ENCODE data around the gene IL34.

Gene IL34

DNA sequence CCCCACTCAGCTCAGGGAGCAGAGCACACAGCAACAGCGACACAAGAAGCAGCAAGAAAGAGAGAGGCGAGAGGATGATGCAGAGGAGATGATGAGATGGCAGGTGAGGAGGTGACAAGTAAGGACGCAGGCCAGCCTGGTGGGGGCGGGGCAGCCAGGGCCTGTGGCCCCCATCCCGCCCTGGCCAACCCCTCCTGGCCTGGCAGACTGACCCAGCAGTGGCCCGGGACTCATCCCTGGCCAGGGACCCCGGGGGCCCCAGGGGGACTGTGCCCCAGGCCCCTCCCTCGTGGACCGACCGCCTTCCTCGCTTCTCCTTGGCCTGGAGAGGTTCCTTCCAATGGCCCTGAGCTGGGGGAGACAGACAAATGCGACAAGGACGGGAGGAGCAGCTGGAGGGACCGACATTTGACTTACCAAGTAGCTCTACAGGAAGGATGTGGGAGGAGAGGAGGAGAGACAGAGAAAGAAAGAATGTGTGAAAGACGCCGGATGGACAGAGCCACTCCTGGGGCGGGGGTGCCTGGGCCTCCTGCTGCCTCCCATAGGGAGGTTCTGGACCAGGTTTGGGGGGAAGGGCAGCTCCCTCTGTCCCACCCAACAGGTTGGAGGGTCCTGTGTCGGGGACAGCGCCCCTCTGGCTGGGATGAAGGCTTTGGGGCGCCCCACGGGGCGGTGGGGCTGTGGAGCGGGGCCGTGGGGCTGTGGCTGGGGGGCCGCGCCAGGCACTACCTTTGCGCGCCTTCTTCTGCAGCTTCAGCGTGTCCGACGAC lies 32.7 kb downstream of the IL34 start:
- DNase-seq = no peak

DNA sequence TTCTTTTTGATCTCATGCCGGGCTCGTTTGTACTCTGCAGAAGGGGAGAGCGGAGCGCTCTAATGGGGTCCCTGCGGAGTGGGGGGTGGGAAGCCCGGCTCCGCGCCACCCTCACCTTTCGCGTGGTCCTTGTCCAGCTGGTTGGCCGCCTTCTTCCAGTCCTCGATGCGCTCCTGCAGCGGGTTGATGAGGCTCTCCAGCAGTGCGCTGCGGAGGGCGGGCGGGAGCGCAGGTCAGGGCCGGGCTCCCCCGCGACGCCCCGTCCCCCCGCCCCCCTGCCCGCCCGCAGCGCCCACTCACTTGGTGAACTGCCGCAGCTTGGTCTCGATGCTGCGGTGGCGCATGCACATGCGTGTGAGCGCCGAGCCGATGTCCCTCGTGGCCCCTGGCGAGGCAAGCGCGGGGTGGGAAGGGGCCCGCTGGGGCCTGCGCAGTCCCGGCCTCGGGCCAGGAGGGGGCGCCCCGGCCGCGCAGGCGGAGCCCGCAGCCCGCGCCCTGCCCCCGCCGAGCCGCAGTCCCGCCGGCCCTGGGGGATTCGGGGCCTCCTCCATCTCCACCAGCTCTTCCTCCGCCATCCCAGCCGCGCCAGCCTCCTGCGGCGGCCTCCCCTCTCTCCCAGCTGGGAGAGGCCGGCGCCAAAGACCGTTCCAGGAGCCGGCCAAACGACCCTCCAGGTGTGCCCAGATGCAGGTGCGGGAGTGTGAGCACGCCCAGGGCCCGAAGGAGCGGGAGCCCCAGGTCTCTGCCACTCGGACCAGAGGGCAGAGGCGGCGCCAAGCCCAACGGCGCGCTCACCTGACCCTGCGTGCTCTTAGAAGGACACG lies 33.5 kb downstream of the IL34 start:
- no peak for DNase-seq

- no peak for DNase-seq
Measured at GRCh38 chr16:70680495-70681381, 34.4 kb downstream of the IL34 start.

GRCh38 chr16:70681382-70682238 lies 35.3 kb downstream of the IL34 start:
- DNase-seq = no peak

GRCh38 chr16:70682239-70683145 lies 36.1 kb downstream of the IL34 start:
- DNase-seq = no peak

GRCh38 chr16:70683146-70683944 lies 37.0 kb downstream of the IL34 start:
- DNase-seq = no peak

- no peak for DNase-seq
Measured at GRCh38 chr16:70684146-70685060, 38.0 kb downstream of the IL34 start.

DNA sequence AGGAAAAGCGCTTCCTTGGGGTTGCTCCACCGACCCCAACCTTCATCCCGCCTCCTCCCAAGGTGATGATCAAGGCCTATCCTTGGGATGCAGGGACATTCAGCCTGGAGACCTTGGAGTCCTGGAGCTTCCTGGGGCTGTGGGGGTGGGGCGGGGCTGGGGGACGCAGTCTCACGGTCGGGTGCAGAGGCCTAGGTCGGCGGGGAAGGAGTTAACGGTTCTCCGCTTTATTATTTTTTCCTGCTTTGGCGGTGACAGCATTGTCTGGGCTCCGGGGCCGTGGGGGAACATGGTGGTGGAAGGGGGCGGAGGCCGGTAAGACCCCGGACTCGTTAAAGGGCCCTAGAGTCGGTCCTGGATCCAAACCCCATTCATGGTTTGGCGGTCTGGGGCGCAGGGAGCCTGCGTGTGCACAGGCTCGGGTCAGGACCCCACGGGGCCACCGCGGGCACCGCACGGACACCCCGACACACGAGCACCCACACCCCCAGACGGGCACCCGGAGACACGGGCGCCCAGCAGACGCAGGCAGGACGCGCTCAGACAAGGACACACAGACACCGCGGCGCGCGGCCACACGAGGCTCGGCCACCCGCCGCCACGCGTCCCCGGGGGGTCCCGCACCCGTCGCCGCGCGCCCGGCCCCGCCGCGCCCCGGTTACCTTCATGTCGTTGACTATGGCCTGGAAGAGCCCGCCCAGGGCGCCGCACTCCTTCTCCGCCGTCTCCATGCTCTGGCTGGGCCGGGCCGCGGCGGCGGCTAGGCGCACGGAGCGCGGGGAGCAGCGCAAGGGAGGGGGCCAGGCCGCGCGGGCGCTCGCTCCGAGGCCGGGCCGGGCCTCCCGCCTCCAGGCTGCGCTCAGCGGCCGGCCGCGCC lies 38.9 kb downstream of the IL34 start:
- no peak for DNase-seq

- DNase-seq = peak; percentile 17 to 50
Measured at GRCh38 chr16:70685938-70686375, 39.6 kb downstream of the IL34 start, which contains the start of gene MTSS2. Gene MTSS2 (minus strand): TSS chr16:70686053. CDS start chr16:70685791, 262 bp downstream.

DNA sequence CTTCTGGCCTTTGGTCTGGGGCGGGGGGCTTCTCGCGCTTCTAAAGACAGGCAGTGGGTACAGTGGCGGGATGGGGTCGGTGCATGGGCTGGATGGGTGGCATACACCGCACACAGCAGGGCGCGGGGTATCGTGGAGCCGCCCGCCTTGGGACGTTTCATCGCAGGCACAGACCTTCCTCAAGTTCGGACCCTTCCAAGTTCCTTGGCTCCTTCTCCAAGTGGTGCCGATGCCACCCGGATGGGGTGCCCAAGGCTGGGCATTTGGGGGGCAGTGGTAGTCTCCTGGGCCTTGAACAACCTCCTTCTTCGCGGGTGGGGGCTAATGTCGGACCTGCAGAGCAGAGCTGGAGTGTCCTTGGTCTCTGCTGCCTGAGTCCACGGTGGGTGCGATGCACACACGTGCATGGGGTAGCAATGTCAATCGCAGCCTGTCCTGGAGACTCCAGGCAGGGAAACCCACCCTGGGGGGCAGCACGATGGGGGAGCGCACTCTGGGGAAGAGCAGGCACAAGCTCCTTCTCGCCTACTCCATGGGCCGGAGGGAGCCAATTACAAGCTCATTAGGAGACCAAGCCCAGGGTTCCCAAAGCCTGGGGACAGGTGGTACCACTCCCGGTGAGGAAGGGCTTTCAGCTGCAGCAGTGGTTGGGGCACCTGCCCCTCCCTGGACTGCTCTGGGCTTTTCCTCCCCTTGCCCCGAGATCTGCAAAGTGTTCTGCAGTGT lies 40.2 kb downstream of the IL34 start:
- no peak for DNase-seq

GRCh38 chr16:70687102-70687511 lies 40.7 kb downstream of the IL34 start:
- no peak for DNase-seq

DNA sequence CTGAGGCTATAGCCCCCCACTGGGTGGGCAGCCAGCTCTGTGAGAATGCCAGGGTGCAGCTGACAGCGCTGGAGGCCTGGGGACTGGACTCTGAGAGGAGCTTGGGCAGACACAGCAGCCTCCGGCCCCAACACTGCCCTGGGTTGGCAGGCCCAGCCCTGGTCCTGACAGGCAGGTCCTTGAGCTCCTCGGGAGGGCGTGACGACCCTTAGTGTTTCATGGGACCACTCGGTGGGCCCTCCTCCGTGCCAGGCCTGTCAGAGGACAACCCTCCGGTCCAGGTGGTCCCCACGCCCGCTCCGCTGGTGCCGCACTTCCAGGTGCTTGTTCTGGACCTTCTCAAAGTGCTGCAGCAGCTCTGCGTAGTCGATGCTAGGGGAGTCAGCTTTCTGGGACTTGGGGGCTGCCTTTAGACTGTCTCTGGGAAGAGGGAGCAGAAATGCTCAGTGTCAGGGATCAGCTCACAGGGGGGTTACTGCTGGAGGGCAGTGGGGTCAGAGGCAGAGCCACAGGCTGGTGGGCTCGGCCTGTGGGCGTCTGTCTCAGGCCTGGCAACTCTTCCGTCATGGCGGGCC lies 41.4 kb downstream of the IL34 start:
- no peak for DNase-seq

DNA sequence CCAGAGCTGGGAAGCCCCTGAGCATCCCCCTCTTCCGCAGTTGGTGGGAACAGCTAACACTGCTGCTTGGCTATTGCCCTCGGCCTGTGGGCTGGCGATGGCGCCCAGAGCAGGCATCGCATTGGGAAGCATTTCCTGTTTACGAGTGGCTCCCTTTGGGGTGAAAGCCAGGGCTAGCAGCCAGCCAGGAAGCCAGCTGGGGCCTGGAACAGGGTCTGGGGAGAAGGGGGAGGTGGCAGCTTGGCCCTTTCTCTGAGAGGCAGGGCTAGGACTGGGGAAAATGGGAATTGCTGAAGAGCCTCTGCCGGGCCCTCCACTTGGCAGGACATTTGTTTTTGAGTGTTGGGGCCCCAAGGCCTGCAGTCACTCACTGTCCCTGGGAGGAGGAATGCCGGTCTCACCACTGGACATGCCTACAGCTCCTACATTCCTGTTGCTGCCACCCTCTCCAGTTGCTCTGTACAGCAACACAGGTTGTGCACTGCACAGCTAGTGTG lies 41.9 kb downstream of the IL34 start:
- DNase-seq = no peak

DNA sequence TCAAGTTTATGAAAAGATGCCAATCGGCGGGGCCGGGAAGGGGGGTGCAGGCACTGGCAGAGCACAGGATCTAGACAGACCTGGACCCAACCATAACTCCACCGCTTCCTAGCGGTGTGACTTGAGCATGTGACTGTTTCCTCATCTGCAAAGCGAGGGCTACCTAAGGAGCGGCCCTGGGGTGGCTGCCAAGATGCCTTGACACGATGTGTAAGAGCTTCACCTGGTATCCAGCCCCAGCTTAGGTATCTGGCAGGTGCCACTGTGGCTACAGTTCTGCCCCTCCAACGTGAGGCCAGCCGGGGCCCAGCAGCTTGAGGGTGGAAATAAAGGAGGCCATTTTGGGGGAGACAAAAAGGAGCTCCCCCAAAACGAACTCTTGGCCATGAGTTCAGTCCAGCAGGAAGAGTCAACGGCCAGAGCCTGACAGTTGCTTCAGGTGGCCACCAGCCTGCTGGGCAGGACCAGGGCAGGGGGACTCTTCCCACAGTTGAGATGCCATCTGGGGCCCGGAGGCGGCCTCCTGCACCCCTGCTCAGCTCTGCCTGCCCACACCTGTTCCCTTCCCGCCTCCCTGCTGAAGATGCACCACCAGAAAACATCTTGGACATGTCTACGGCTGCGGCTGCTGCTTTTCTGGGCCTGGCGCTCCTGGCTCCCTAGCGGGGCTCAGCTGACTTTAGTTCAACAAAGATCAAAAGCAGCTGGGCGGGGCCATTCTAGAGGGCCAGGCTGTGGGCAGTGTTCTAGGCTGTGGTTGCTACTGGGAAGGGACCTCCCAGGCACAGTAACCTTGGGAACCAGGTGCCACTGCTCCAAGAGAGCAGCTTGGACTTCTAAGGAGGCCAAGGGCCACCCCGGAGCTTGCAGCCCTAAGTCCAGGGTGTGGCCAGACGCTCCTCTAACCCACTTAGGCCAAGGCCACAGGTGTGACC lies 42.9 kb downstream of the IL34 start:
- DNase-seq = no peak
